Heart left ventricle (tissue), 16 donors: ENCODE measurements around the gene NCAPH2. TPM values are rescaled to one million over a fixed set of nuclear protein-coding genes. Genes with fewer than 3 reads are reported as not detected.

Experiments used
- ATAC-seq, 4 donors: fragments of 200-7000 bp; cut with Tn5 transposase; one replicate each; pipeline ENCODE4 v1.9.1; 2020 to 2022; ENCODE audit warnings: moderate library complexity in 4 of 4, mild to moderate bottlenecking in 3 of 4, moderate number of reproducible peaks in 1 of 4
- DNase-seq, 5 donors: peaks; one replicate each; pipeline ENCODE4 v3.0.0-alpha.2; 2020
- H3K27ac ChIP-seq, 12 donors: fragments of 200-600 bp; sonication (generic) in 4 of 12; one replicate each; pipeline versions ENCODE4 v1.5.0 to v1.8.0; 2016 to 2022; ENCODE audit warnings: mild to moderate bottlenecking in 2 of 12
- H3K27me3 ChIP-seq, 9 donors: fragments of 200-600 bp; sonication (generic) in 2 of 9; one replicate each; pipeline versions ENCODE4 v1.5.1 to v1.8.0; 2016 to 2022; ENCODE audit warnings: mild to moderate bottlenecking in 3 of 9
- H3K36me3 ChIP-seq, 9 donors: fragments of 200-600 bp; sonication (generic) in 2 of 9; one replicate each; pipeline versions ENCODE4 v1.5.0 to v1.8.0; 2018 to 2022; ENCODE audit warnings: mild to moderate bottlenecking in 2 of 9
- H3K4me1 ChIP-seq, 12 donors: fragments of 200-600 bp; sonication (generic) in 4 of 12; one replicate each; pipeline versions ENCODE4 v1.5.0 to v1.8.0; 2016 to 2022; ENCODE audit warnings: mild to moderate bottlenecking in 3 of 12
- H3K4me3 ChIP-seq, 12 donors: fragments of 200-600 bp; sonication (generic) in 4 of 12; one replicate each; pipeline versions ENCODE4 v1.5.0 to v1.8.0; 2017 to 2022; ENCODE audit warnings: mild to moderate bottlenecking in 9 of 12, moderate library complexity in 4 of 12
- H3K9me3 ChIP-seq, 12 donors: fragments of 200-600 bp; sonication (generic) in 4 of 12; one replicate each; pipeline versions ENCODE4 v1.5.0 to v1.8.0; 2016 to 2022; ENCODE audit warnings: mild to moderate bottlenecking in 1 of 12
- CTCF ChIP-seq, 12 donors: fragments of 200-600 bp; sonication (generic) in 4 of 12; IDR thresholded peaks; one replicate each; pipeline versions ENCODE4 v1.5.0 to v1.8.0; 2018 to 2022; ENCODE audit warnings: antibody characterized with exemption in 12 of 12, mild to moderate bottlenecking in 5 of 12
- POLR2A ChIP-seq, 2 donors: fragments of 450-650 bp; IDR thresholded peaks; one replicate each; pipeline ENCODE4 v1.6.1; 2017; ENCODE audit warnings: antibody characterized with exemption in 2 of 2, mild to moderate bottlenecking in 2 of 2, moderate library complexity in 2 of 2
- WGBS, 4 donors: extraction: QIAGEN DNeasy Blood & Tissue Kit in 2 of 4; methylation state at CpG; one replicate each; pipeline versions ENCODE4 v1.1.5 to v1.1.7; 2013 to 2018; 5-methylcytosine and 5-hydroxymethylcytosine counted together
- intact Hi-C, 10 donors: fragments of 100-400 bp; cut with DNase I; formaldehyde crosslinking; loops; one replicate each; pipeline versions ENCODE4 v1.11.1 to v1.14.2; 2022
- polyA plus RNA-seq, 2 donors: library from polyadenylated mRNA; stranded (reverse); fragments of 200-250 nt; gene quantifications; one replicate each; pipeline ENCODE4 v1.2.3, GENCODE V29; 2013
- total RNA-seq, 9 donors: library from RNA; depleted of rRNA in 2 of 9; stranded (reverse); fragments of >200 nt in 2 of 9; fragmentation: NEBNext Ultra II Directional in 3 of 9; extraction: Animal tissue kit (Norgen Biotek cat#: 25700) in 3 of 9; gene quantifications; one replicate each; pipeline versions ENCODE4 v1.1.0 to v1.2.4, GENCODE V29; 2016 to 2023
- donor health status: ischemic (EF 13 %, LVEDD 7.1; RV severe dilation, severe dysfunction).
- donor health status: healthy with polysubstance abuse.
- donor health status: DM: no; HTN: yes; CAD: no.
- donor health status: DM: no; HTN: no; CAD: no.
- donor health status: ischemic (EF 25% LVEDD 6.9; RV normal size, moderate dysfunction).
- donor health status: ischemic (EF 25% LVEDD 5.7; RV mildly dilated, moderate dysfunction).
- donor health status: healthy.
- donor health status: DM: yes; HTN: yes; CAD: no.
- donor health status: ischemic (EF 35%, LVEDD 5.7; RV mildly dilated, moderate dysfunction).
- donor health status: nonischemic (EF 11% LVEDD 7.7; RV severe dilation, severe dysfunction).
- donor health status: DM: yes; HTN: yes; CAD: no.
- donor health status: PGD.
- donor health status: ischemic (EF 29% LVEDD 5.4; RV normal size, mild dysfunction).
- donor health status: nonischemic (EF 23%, LVEDD 6.1; RV moderate dilation, normal function).

Gene NCAPH2
- total and polyA plus RNA-seq, 11 donors, result 24.7 to 43.3 (median 28.1) TPM

GRCh38 chr22:50482107-50483074 is 25.6 kb upstream of the NCAPH2 start:
- TF ChIP-seq POLR2A (IDR thresholded peaks at IDR 0.05) (no peak), CTCF (IDR thresholded peaks at IDR 0.05) (no peak)
- Histone ChIP-seq H3K27ac (no peak overlapping the region), H3K27me3 (peaks cover 25 to 57% (median 34%) of the 10 kb centered on the region in 9 donors), H3K36me3 (no peaks in the 10 kb centered on the region), H3K9me3 (no peaks in the 10 kb centered on the region), H3K4me3 (peak overlapping the region in 5 of 12 donors; percentile 40 to 61 (median 48)), H3K4me1 (peaks cover 0 to 17% (median 4%) of the 10 kb centered on the region in 12 donors)
- DNase-seq (peak in 1 of 5 donors; percentile 65), ATAC-seq (no peak)
- intact Hi-C loops, result no loop called here
- 62 to 88% (median 66%) methylated on average over 15 to 35 of the region's 35 CpGs for WGBS, 4 donors

GRCh38 chr22:50483106-50483505 is 24.9 kb upstream of the NCAPH2 start:
- Histone ChIP-seq H3K27me3 (peaks cover 25 to 63% (median 34%) of the 10 kb centered on the region in 9 donors), H3K4me3 (no peak overlapping the region), H3K36me3 (no peaks in the 10 kb centered on the region), H3K9me3 (no peaks in the 10 kb centered on the region), H3K27ac (no peak overlapping the region), H3K4me1 (peaks cover 0 to 17% (median 4%) of the 10 kb centered on the region in 12 donors)
- 81 to 89% (median 86%) methylated on average over 9 to 10 of the region's 10 CpGs for WGBS, 4 donors
- intact Hi-C loops, result no loop called here
- DNase-seq (no peak), ATAC-seq (no peak)
- TF ChIP-seq CTCF (IDR thresholded peaks at IDR 0.05) (no peak), POLR2A (IDR thresholded peaks at IDR 0.05) (no peak)

- H3K4me1 ChIP-seq, result peaks cover 0 to 17% (median 4%) of the 10 kb centered on the region in 12 donors
- DNase-seq, result peak in 1 of 5 donors; percentile 24
- no peak overlapping the region for H3K27ac ChIP-seq
- intact Hi-C loops, result no loop called here
- no peak overlapping the region for H3K4me3 ChIP-seq
- H3K36me3 ChIP-seq, result no peaks in the 10 kb centered on the region
- no peak for TF ChIP-seq CTCF (IDR thresholded peaks at IDR 0.05)
- peaks cover 25 to 66% (median 34%) of the 10 kb centered on the region in 9 donors for H3K27me3 ChIP-seq
- ATAC-seq, result no peak
- H3K9me3 ChIP-seq, result no peaks in the 10 kb centered on the region
- WGBS, 4 donors, result 88 to 92% (median 89%) methylated on average over 5 to 8 of the region's 8 CpGs
Measured at GRCh38 chr22:50483556-50483955, 24.5 kb upstream of the NCAPH2 start.
